ENCODE results near the gene MAGEL2. TPM values are rescaled to one million over a fixed set of nuclear protein-coding genes. Genes with fewer than 3 reads are reported as not detected.

MAGEL2 gene
- total RNA-seq, 4 donors from 2014 or later: 0.04 to 0.19 (median 0.06) TPM; not detected in 1

GRCh38 chr15:23644829-23645228 is 2.8 kb downstream of the MAGEL2 start:
- peaks cover 0 to 5% (median 0%) of the 10 kb centered on the region in 3 donors for H3K4me1 ChIP-seq
- TF ChIP-seq POLR2A (IDR thresholded peaks at IDR 0.05): no peak
- TF ChIP-seq CTCF (IDR thresholded peaks at IDR 0.05): no peak
- no peaks in the 10 kb centered on the region for H3K36me3 ChIP-seq
- no peak for DNase-seq
- H3K27me3 ChIP-seq: peaks cover 0 to 39% (median 0%) of the 10 kb centered on the region in 4 donors
- H3K9me3 ChIP-seq: no peaks in the 10 kb centered on the region
- H3K4me3 ChIP-seq: no peak overlapping the region
- no peak overlapping the region for H3K27ac ChIP-seq
- intact Hi-C loops (cut with DNase I): no loop called here
- no CpG with 5 or more reads among the region's 13 CpGs for WGBS, 2 donors

- Histone ChIP-seq H3K9me3 (no peaks in the 10 kb centered on the region), H3K4me1 (peaks cover 0 to 5% (median 0%) of the 10 kb centered on the region in 3 donors), H3K4me3 (no peak overlapping the region), H3K27me3 (peaks cover 0 to 23% (median 0%) of the 10 kb centered on the region in 4 donors), H3K36me3 (no peaks in the 10 kb centered on the region), H3K27ac (no peak overlapping the region)
- DNase-seq: no peak
- intact Hi-C loops (cut with DNase I): no loop called here
- no peak for TF ChIP-seq POLR2A (IDR thresholded peaks at IDR 0.05)
- TF ChIP-seq CTCF (IDR thresholded peaks at IDR 0.05): peak; percentile 44 to 80 (median 74)
- WGBS, 2 donors: 17 to 20% methylated on average over 13 of the region's 13 CpGs
Measured at GRCh38 chr15:23642413-23643044, 5.1 kb downstream of the MAGEL2 start.

- intact Hi-C loops (cut with DNase I): no loop called here
- no peak overlapping the region for H3K27ac ChIP-seq
- H3K27me3 ChIP-seq: peaks cover 0 to 8% (median 0%) of the 10 kb centered on the region in 4 donors
- no peaks in the 10 kb centered on the region for H3K9me3 ChIP-seq
- TF ChIP-seq POLR2A (IDR thresholded peaks at IDR 0.05) (no peak), CTCF (IDR thresholded peaks at IDR 0.05) (no peak)
- no peaks in the 10 kb centered on the region for H3K4me1 ChIP-seq
- no peak overlapping the region for H3K4me3 ChIP-seq
- 40 to 47% methylated on average over 4 to 6 of the region's 8 CpGs for WGBS, 2 donors
- no peak for DNase-seq
- H3K36me3 ChIP-seq: no peaks in the 10 kb centered on the region
Measured at GRCh38 chr15:23634181-23634580, 13.5 kb downstream of the MAGEL2 start.

- no peaks in the 10 kb centered on the region for H3K36me3 ChIP-seq
- TF ChIP-seq CTCF (IDR thresholded peaks at IDR 0.05) (peak in 3 of 6 experiments; percentile 10 to 44 (median 24)), POLR2A (IDR thresholded peaks at IDR 0.05) (no peak)
- intact Hi-C loops (cut with DNase I): no loop called here
- no peak overlapping the region for H3K27ac ChIP-seq
- no peaks in the 10 kb centered on the region for H3K4me1 ChIP-seq
- WGBS, 2 donors: 18 to 30% methylated on average over 4 of the region's 4 CpGs
- H3K27me3 ChIP-seq: peaks cover 0 to 16% (median 2%) of the 10 kb centered on the region in 4 donors
- no peak overlapping the region for H3K4me3 ChIP-seq
- DNase-seq: no peak
- no peaks in the 10 kb centered on the region for H3K9me3 ChIP-seq
Measured at GRCh38 chr15:23629234-23629805, 18.3 kb downstream of the MAGEL2 start.

GRCh38 chr15:23628612-23629233 is 18.9 kb downstream of the MAGEL2 start:
- WGBS, 2 donors: 37 to 61% methylated on average over 11 to 13 of the region's 13 CpGs
- intact Hi-C loops (cut with DNase I): no loop called here
- Histone ChIP-seq H3K36me3 (no peaks in the 10 kb centered on the region), H3K27ac (no peak overlapping the region), H3K9me3 (no peaks in the 10 kb centered on the region), H3K4me1 (no peaks in the 10 kb centered on the region), H3K4me3 (no peak overlapping the region), H3K27me3 (peaks cover 0 to 10% (median 2%) of the 10 kb centered on the region in 4 donors)
- TF ChIP-seq POLR2A (IDR thresholded peaks at IDR 0.05) (no peak), CTCF (IDR thresholded peaks at IDR 0.05) (no peak)
- DNase-seq: no peak
